Lower leg skin (tissue), 3 donors: ENCODE data around the gene TBC1D22A.

Experiments
- CTCF ChIP-seq, 3 donors: fragments of 450-650 bp; IDR thresholded peaks; one replicate each; pipeline ENCODE4 v1.5.1; 2016; ENCODE audit warnings: antibody characterized with exemption in 3 of 3, mild to moderate bottlenecking in 3 of 3, moderate library complexity in 2 of 3
- POLR2A ChIP-seq, 2 donors: fragments of 450-650 bp; IDR thresholded peaks; one replicate each; pipeline ENCODE4 v1.6.1; 2016 to 2017; ENCODE audit warnings: antibody characterized with exemption in 2 of 2, mild to moderate bottlenecking in 1 of 2, moderate library complexity in 1 of 2

DNA sequence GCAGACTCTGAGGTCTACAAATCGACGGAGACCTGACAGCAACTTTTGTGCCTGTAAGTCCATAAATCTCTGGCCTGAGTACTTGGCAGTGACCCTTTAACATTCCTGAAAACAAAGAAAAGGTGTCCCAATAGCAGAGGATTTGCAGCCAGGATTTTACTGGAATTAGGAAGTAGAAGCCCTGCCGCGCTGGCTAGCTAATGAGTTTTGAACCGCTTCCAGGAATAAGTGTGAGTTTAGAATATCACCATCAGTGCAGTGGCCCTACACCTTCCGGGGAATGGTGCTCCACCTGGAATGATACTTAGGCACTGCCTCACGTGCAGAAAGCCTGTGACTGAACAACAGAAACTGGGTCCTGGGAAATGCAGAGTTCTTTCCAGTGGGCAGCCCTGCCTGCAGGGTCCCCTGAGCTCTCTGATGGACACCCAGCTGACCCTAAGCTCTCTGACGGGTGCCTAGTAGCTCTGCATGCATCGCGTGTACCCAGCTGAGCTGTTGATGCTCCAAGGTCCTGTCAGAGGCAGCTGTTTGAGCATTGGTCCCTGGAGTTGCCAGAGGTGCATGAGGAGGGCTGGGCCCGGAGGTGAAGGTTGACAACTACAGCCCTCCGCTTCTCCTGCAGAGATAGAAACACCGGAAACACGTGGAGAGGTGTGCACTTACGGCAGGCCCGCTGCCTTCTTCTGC, 380.9 kb downstream of the TBC1D22A start:
- TF ChIP-seq CTCF (IDR thresholded peaks at IDR 0.05) (no peak), POLR2A (IDR thresholded peaks at IDR 0.05) (no peak)
